Stimulated activated CD8-positive, alpha-beta memory T cell treated with anti-CD3 and anti-CD28 coated beads, Interleukin-2, amount 100 ng/mL, for 48 hours (primary cell): Measurements from ENCODE around the gene NAPA.

Source experiments
- DNase-seq, 2 donors: peaks; one replicate each; pipeline ENCODE4 v3.0.0-alpha.2; 2020; ENCODE audit warnings: low read depth in 2 of 2

Gene NAPA

DNA sequence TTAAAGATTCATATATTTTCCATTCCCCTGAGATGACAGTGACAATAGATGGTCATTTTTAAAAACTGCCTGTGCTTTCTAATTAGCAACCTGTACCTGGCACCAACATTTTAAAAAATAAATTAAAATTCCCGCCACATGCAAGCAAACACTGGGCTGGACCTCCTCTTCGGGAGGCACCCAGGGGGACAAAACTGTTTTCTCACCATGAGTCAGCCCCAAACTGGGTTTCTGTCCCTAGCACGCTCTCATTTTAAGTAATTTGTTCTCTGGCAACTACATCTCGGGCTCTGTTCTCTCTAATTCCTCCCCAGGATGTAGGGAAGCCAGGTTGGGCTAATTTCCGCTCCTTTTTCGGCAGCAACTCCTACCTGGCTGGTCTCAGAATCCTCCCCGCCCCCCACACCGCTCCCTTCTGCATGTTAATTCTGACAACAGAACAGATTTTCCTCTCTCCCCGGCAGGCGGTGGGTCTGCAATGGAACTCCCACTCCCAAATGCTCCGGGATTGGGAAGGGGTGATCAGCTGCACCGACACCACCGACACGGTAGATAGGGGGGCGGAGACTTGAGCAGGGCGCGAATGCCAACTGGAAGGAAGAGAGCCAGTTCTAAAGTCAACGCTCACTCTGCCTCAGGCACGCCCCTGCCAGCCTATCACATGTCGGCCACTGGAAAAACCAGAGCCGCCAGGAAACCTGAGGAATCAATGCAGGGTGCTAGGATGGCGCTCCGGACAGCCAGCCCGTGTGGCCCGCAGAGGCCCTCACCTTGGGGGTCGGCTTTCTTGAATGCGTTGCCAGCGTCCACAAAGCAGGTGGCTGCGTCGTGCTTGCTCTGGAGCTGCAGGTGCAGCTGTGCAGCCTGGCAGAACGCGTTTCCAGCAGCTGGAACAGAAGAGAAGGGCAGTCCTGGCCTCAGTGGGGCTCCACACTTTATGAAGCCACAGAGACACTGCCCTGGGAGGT is 14.7 kb downstream of the NAPA start:
- no peak for DNase-seq

DNA sequence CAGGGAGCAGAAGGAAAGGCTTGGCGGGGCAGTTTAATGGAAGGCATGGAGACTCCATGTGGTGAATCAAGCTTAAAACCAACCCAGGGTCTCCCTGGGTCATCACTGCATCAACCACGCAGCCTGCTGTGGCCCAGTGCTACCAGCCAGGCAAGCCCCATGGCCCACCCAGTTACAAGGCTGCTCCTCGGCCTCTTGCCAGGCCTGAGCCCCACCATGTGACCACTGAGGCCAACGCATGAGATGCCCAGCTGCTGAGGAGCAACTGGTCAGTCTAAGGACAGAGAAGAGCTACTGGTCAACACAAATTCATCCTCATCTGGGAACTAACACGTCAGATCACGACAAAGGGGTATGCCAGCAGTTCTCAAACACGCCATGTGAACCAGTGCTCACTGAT is 15.5 kb downstream of the NAPA start:
- no peak for DNase-seq

DNA sequence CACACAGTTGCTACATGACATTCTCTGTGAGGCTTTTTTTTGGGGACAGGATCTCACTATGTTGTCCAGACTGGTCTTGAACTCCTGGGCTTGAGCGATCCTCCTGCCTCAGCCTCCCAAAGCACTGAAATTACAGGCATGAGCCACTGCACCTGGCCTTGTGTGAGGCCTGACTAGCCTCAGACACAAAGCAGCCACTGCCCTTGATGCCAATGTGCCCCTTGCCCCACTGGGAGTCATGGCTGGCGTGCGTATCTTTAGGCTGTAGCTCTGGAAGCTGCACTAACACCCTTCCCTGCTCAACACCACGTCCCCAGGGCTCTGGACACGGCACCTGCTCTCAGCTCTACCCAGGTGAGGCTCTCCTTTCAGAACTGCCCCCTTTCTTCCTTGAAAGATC is 16.3 kb downstream of the NAPA start:
- no peak for DNase-seq

- no peak for DNase-seq
Observed at GRCh38 chr19:47497821-47498520, 16.9 kb downstream of the NAPA start.

- DNase-seq, result no peak
Observed at GRCh38 chr19:47497050-47497766, 17.7 kb downstream of the NAPA start.

- DNase-seq, result no peak
Observed at GRCh38 chr19:47495478-47496372, 19.1 kb downstream of the NAPA start.

DNA sequence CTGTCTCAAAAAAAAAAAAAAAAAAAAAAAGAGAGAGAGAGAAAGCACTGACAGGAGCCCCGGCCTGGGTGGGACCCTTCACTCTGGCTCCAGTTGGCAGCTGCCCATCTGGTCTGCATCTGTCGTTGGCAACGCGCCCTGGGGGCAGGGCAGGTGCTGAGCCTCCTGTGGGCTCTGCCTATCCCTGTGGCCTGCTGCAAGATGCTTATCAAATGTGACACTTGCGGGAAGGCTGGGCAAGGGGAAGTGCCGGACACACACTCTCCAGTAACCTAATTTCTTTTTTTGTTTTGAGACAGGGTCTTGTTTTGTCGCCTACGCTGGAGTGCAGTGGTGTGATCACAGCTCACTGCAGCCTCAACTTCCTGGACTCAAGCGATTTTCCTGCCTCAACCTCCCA is 20.1 kb downstream of the NAPA start:
- no peak for DNase-seq

GRCh38 chr19:47494211-47494547 is 20.7 kb downstream of the NAPA start:
- DNase-seq, result no peak

DNA sequence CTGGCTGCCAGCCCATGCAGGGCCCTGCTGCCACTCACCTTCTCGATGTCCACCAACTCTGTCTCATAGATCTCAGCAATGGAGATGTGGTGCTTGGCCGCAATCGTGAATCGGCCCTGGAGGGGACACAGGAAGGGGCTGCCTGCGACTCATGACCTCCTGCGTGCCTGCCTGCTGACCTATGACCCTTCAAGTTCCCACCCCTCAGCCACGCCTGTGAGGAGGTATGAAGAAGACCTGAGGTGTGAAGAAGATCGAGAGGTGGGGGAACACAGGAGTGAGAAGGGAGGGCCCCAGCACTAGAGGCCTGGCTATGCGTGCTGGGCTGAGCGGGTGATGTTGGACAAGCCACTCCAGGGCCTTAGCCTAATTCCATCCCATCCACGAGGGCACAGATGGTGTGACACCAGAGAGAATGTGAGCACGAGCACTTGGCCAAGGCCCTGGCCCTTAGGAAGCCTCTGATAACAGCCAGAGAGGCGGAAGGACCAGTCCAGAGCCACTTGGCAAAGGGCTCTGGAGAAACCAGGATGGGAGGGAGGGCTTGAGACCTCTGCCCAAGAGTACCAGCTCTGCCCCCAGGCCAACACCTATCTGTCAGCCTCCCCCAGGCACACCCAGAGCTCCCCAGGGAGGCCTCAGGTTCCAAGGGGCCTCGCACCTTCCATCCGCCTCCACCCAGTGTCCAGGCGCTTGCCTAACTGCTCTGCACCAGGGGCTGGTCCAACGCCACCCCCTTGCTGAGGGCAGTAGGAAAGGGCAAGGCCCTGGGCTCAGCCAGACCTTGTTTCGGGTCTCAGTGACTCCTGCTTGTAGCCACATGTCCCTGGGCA is 21.3 kb downstream of the NAPA start:
- no peak for DNase-seq

GRCh38 chr19:47492571-47493377 is 22.1 kb downstream of the NAPA start:
- no peak for DNase-seq

GRCh38 chr19:47492137-47492533 is 22.7 kb downstream of the NAPA start:
- no peak for DNase-seq

GRCh38 chr19:47491358-47492136 is 23.3 kb downstream of the NAPA start:
- no peak for DNase-seq

DNA sequence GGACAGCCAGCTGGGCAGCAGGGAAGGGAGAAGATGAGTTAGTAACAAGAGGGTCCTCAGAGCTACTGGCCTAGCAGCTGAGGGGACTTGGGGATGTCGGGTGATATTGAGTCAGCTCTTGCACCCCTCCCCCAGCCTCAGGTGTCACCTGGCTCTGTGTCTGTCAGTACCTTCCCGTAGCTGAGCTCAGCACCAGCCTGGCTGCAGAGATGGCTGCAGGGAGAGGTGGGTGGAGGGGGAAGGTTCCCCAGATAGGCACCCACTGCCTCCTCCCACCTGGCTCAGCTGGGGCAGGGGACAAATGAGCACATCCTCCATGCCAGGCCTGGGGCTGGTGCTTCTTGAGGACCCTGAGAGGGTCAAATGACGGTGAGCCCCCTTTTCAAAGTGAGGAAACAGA is 24.0 kb downstream of the NAPA start:
- no peak for DNase-seq

GRCh38 chr19:47490031-47490430 is 24.8 kb downstream of the NAPA start:
- DNase-seq, result no peak

DNA sequence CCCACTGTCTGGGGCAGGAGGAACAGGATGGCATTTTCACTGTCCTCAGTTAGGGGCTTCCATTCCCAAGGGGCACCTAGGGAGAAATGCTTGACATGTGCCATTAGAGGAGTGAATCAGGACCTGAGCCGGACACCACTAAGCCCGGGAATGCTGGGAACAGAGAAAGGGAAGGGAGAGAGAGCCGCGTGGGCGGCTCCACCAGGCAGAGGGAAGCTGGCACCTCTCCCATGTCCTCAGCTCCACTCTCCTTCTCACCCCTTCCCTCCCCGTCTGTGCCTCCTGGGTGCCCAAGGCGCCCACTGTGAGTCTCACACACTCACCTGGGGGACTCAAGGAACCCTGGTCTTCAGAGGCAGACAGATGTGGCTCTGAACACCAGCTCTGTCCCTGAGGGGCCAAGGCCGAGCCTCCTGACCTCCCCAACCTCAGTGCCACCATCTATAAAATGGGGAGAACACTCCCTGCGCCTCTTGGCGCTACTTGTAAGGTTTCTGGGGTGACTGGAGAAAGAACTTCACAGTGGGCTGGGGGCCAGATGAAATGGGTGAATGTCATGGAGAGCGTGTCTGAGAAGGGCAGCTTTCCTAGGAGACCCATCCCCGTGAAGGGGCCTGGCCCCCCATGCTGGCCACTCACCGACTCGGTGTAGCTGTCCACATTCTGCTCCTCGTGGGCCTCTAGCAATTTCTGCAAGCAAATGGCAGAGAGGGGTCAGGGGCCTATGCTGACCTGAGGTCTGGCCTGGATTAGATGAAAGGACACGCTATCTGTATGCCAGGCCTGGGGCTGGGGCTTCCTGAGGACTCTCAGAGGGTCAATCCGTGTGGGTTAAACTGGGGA is 25.6 kb downstream of the NAPA start:
- DNase-seq, result no peak

DNA sequence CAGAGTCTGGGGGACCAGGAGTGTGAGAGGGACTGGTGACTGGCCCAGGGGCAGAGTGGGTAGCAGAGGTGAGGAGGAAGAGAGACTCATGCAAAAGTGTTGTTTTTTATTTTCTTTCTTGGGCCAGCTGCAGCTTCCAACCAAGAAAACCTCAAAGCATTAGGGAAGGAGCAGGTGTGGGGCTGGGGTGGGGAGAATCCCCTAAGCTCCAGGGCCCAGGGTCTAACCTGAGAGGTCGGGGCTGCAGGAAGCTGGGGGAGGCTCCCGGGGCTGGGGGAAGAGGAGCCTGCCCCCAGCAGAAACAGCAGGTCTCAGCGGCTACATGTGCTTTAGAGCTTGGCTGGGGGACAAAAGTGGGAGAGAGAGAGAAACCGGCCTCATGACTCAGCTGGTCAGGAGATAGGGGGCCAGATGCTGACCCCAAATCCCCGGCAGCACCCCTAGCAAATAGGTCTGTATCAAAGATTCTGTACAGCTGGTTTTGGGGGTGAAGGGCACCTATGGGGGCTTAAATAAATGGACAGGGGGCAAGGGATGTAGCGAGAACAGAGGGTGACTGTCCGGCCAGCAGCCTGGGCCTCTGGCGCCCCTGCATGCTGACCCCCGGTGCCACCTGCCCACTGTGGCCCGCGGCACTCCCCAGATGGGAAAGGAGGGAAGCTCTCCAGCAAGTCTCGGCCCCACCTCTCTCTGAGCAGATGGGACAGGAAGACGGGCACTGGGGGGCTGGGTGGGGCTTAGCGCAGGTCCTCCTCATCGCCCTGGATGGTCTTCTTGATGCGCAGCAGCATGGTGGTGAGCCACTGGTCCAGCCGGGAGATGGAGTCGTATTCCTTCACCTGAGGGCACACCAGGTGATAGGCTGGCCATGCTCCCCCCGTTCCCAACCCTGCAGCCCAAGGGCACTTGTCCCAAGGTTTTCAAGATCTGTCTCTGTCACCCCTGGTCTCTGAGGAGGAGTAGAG is 27.0 kb downstream of the NAPA start:
- DNase-seq, result no peak

DNA sequence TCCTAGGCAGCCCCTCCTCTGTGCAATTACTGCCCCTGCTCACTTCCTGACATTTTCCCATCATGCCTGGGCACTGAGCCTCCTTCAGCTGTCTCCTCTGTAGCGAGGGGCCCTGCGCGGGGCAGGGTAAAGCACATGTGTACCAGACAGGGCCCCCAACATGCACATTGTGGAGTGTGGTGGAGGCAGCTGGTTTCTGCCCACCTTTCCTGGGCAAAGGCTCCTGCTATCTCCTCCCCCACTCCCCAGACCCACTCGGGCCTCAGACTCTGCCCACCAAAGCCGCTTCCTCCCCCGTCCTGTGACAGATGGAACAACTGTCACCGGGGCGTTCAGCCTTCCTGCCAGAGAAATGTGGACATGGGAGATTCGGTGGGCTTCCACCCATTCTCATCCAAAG is 28.0 kb downstream of the NAPA start:
- no peak for DNase-seq
